HEK293 (cell line): Measurements from ENCODE around the gene DNAJB6.
A peak's percentile ranks its signal among the peaks of the same experiment; 100 is the strongest.

Source experiments
- CTCF ChIA-PET: fragments of 350-600 bp; formaldehyde crosslinking; extraction: SDS; loops from one replicate; lab custom pipeline; 2021; ENCODE audit warnings: antibody characterized with exemption; lab: Yijun Ruan, JAX
- POLR2A ChIA-PET: fragments of 300-600 bp; formaldehyde crosslinking; extraction: SDS; loops from one replicate; lab custom pipeline; 2020; ENCODE audit warnings: antibody characterized with exemption, inconsistent platforms; lab: Yijun Ruan, JAX
- H3K27ac ChIP-seq: fragments of 200-500 bp; sonication (Bioruptor generic); 2 replicates; pipeline ENCODE4 v1.5.1; 2014; ENCODE audit warnings: low read depth, low read length, control low read depth, inconsistent platforms; ENCODE audit errors: extremely low read depth
- H3K36me3 ChIP-seq, 2 experiments: fragments of 200-500 bp in 1 of 2; sonication (Bioruptor generic) in 1 of 2; 1 replicate in 1 of 2; 2 replicates in 1 of 2; pipeline ENCODE4 v1.5.1; 2014 to 2017; ENCODE audit warnings: inconsistent platforms in 2 of 2, low read length in 2 of 2; ENCODE audit not compliant: control insufficient read depth in 2 of 2, insufficient read depth in 1 of 2
- H3K4me1 ChIP-seq: fragments of 200-500 bp; sonication (Bioruptor generic); 2 replicates; pipeline ENCODE4 v1.5.1; 2014; ENCODE audit warnings: mild to moderate bottlenecking, low read length, inconsistent platforms; ENCODE audit not compliant: control insufficient read depth, insufficient read depth
- H3K4me3 ChIP-seq: 2 replicates; pipeline ENCODE4 v1.5.1; 2011; ENCODE audit warnings: low read depth, mild to moderate bottlenecking, control low read depth, low read length, moderate library complexity
- H3K9me3 ChIP-seq: fragments of 200-500 bp; sonication (Bioruptor generic); 2 replicates; pipeline ENCODE4 v1.5.1; 2014; ENCODE audit warnings: low read depth, low read length, inconsistent platforms; ENCODE audit not compliant: control insufficient read depth, insufficient read depth
- GLIS2 ChIP-seq: fragments of 450-650 bp; formaldehyde crosslinking; IDR thresholded peaks from 2 replicates; pipeline ENCODE4 v1.5.1; 2016; ENCODE audit warnings: missing biosample characterization, missing genetic modification characterization
- KLF1 ChIP-seq: fragments of 450-650 bp; formaldehyde crosslinking; IDR thresholded peaks from 2 replicates; pipeline ENCODE4 v1.5.1; 2016; ENCODE audit warnings: missing biosample characterization, missing genetic modification characterization
- KLF16 ChIP-seq: fragments of 450-650 bp; formaldehyde crosslinking; IDR thresholded peaks from 2 replicates; pipeline ENCODE4 v1.5.1; 2017; ENCODE audit warnings: missing biosample characterization, missing genetic modification characterization
- KLF9 ChIP-seq: fragments of 450-650 bp; formaldehyde crosslinking; IDR thresholded peaks from 2 replicates; pipeline ENCODE4 v1.5.1; 2016; ENCODE audit warnings: missing biosample characterization, missing genetic modification characterization, low read depth
- SP3 ChIP-seq: fragments of 450-650 bp; formaldehyde crosslinking; IDR thresholded peaks from 2 replicates; pipeline ENCODE4 v1.5.1; 2016; ENCODE audit warnings: missing biosample characterization, missing genetic modification characterization
- WT1 ChIP-seq: fragments of 450-650 bp; formaldehyde crosslinking; IDR thresholded peaks from 2 replicates; pipeline ENCODE4 v1.5.1; 2016; ENCODE audit warnings: missing biosample characterization, missing genetic modification characterization
- YY2 ChIP-seq: fragments of 450-650 bp; formaldehyde crosslinking; IDR thresholded peaks from 2 replicates; pipeline ENCODE4 v1.5.1; 2016; ENCODE audit warnings: missing biosample characterization, missing genetic modification characterization
- ZNF112 ChIP-seq: fragments of 450-650 bp; formaldehyde crosslinking; IDR thresholded peaks from 2 replicates; pipeline ENCODE4 v1.5.0; 2017; ENCODE audit warnings: missing biosample characterization, missing genetic modification characterization
- ZNF221 ChIP-seq: fragments of 450-650 bp; formaldehyde crosslinking; IDR thresholded peaks from 2 replicates; pipeline ENCODE4 v1.5.1; 2017; ENCODE audit warnings: missing biosample characterization, missing genetic modification characterization, borderline replicate concordance
- ZNF223 ChIP-seq: fragments of 450-650 bp; formaldehyde crosslinking; IDR thresholded peaks from 2 replicates; pipeline ENCODE4 v1.5.1; 2016; ENCODE audit warnings: missing biosample characterization, missing genetic modification characterization
- ZNF335 ChIP-seq: fragments of 450-650 bp; formaldehyde crosslinking; conservative IDR thresholded peaks from 2 replicates; pipeline ENCODE4 v1.5.1; 2016; ENCODE audit warnings: missing biosample characterization, missing genetic modification characterization
- ZNF341 ChIP-seq: fragments of 450-650 bp; formaldehyde crosslinking; IDR thresholded peaks from 2 replicates; pipeline ENCODE4; 2016; ENCODE audit warnings: low read depth, missing biosample characterization, missing genetic modification characterization
- ZNF366 ChIP-seq: fragments of 450-650 bp; formaldehyde crosslinking; conservative IDR thresholded peaks from 2 replicates; pipeline ENCODE4 v1.5.1; 2016; ENCODE audit warnings: missing biosample characterization, missing genetic modification characterization
- ZNF37A ChIP-seq: fragments of 450-650 bp; IDR thresholded peaks from 2 replicates; pipeline ENCODE4 v1.5.1; 2018; ENCODE audit warnings: missing biosample characterization, missing genetic modification characterization
- ZNF394 ChIP-seq: fragments of 450-650 bp; formaldehyde crosslinking; IDR thresholded peaks from 2 replicates; pipeline ENCODE4 v1.5.1; 2016; ENCODE audit warnings: missing biosample characterization, missing genetic modification characterization, mild to moderate bottlenecking, moderate library complexity, borderline replicate concordance
- ZNF426 ChIP-seq: fragments of 450-650 bp; formaldehyde crosslinking; IDR thresholded peaks from 2 replicates; pipeline ENCODE4 v1.5.1; 2017; ENCODE audit warnings: missing biosample characterization, missing genetic modification characterization, mild to moderate bottlenecking, inconsistent platforms, moderate library complexity
- ZNF530 ChIP-seq: fragments of 450-650 bp; formaldehyde crosslinking; IDR thresholded peaks from 2 replicates; pipeline ENCODE4 v1.5.1; 2016; ENCODE audit warnings: low read depth, missing biosample characterization, missing genetic modification characterization
- ZNF600 ChIP-seq: fragments of 450-650 bp; formaldehyde crosslinking; IDR thresholded peaks from 2 replicates; pipeline ENCODE4 v1.5.1; 2016; ENCODE audit warnings: missing biosample characterization, missing genetic modification characterization
- ZNF645 ChIP-seq: fragments of 450-650 bp; formaldehyde crosslinking; IDR thresholded peaks from 2 replicates; pipeline ENCODE4; 2016; ENCODE audit warnings: missing biosample characterization, missing genetic modification characterization
- TF ChIP-seq, protein P1 (sequence below): fragments of 450-650 bp; formaldehyde crosslinking; conservative IDR thresholded peaks from 2 replicates; pipeline ENCODE4 v1.5.1; 2016; ENCODE audit warnings: low read depth, missing biosample characterization, missing genetic modification characterization
- TF ChIP-seq, protein P2 (sequence below): fragments of 450-650 bp; formaldehyde crosslinking; IDR thresholded peaks from 2 replicates; pipeline ENCODE4 v1.5.1; 2016; ENCODE audit warnings: missing biosample characterization, missing genetic modification characterization
- TF ChIP-seq, protein P3 (sequence below): fragments of 450-650 bp; formaldehyde crosslinking; conservative IDR thresholded peaks from 2 replicates; pipeline ENCODE4 v1.5.1; 2016; ENCODE audit warnings: low read depth, missing biosample characterization, missing genetic modification characterization
- TF ChIP-seq, protein P4 (sequence below): fragments of 450-650 bp; formaldehyde crosslinking; IDR thresholded peaks from 2 replicates; pipeline ENCODE4 v1.5.1; 2017; ENCODE audit warnings: missing biosample characterization, missing genetic modification characterization
- TF ChIP-seq, protein P5 (sequence below): fragments of 450-650 bp; formaldehyde crosslinking; IDR thresholded peaks from 2 replicates; pipeline ENCODE4 v1.5.1; 2017; ENCODE audit warnings: missing biosample characterization, missing genetic modification characterization

Gene DNAJB6

DNA sequence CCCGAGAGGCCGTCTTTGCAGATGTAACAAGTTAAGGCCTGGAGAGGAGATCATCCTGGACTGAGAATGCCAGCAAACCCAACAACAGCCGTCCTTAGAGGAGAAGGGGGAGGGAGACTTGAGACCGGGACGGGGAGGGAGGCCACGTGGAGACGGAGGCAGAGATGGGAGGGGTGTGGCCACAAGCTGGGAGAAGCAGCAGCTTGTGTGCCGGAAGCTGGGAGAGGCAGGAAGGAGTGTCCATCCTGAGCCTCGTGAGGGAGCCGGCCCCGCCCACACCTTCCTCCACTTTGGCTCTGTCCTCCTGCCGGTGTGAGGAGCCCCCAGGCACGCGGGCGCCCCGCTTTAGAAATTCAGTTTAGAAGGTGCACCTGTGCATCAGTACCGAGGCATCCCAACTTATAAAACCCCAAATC lies 95.7 kb downstream of the DNAJB6 start:
- Histone ChIP-seq H3K36me3 (no peaks in the 10 kb centered on the region), H3K27ac (no peak overlapping the region), H3K4me1 (no peaks in the 10 kb centered on the region), H3K4me3 (peak overlapping the region; percentile 14), H3K9me3 (no peaks in the 10 kb centered on the region)
- ChIA-PET CTCF (interaction anchor here (0.6 to 1.2 kb wide), 12 partner anchors 28 to 924 kb away, joined by 3 to 8 read pairs (median 4); no protein-coding TSS in a partner anchor), POLR2A (no interaction called here)
- TF ChIP-seq ZNF530 (tag by site-specific recombination) (no peak), KLF16 (tag by site-specific recombination) (0 out of 2 replicates have a peak, but pooled peaks have one; percentile 46), ZNF223 (tag by site-specific recombination) (no peak), ZNF394 (tag by site-specific recombination) (0 out of 2 replicates have a peak, but pooled peaks have one; percentile 22), ZNF341 (peak; percentile 36), KLF9 (peak; percentile 87), ZNF221 (tag by site-specific recombination) (no peak), ZNF645 (tag by site-specific recombination) (no peak), YY2 (tag by site-specific recombination) (no peak), SP3 (tag by site-specific recombination) (peak; percentile 65), ZNF37A (tag by site-specific recombination) (no peak), ZNF335 (peak; percentile 75), ZNF366 (tag by site-specific recombination) (peak; percentile 38; the same call in 1 of the 2 replicates), ZNF426 (tag by site-specific recombination) (no peak), ZNF600 (tag by site-specific recombination) (peak; percentile 50; the same call in 1 of the 2 replicates), ZNF112 (no peak), WT1 (tag by site-specific recombination) (0 out of 2 replicates have a peak, but pooled peaks have one; percentile 5), KLF1 (peak; percentile 49), GLIS2 (tag by site-specific recombination) (peak; percentile 55; the same call in 1 of the 2 replicates)
- TF ChIP-seq, protein P1, sequence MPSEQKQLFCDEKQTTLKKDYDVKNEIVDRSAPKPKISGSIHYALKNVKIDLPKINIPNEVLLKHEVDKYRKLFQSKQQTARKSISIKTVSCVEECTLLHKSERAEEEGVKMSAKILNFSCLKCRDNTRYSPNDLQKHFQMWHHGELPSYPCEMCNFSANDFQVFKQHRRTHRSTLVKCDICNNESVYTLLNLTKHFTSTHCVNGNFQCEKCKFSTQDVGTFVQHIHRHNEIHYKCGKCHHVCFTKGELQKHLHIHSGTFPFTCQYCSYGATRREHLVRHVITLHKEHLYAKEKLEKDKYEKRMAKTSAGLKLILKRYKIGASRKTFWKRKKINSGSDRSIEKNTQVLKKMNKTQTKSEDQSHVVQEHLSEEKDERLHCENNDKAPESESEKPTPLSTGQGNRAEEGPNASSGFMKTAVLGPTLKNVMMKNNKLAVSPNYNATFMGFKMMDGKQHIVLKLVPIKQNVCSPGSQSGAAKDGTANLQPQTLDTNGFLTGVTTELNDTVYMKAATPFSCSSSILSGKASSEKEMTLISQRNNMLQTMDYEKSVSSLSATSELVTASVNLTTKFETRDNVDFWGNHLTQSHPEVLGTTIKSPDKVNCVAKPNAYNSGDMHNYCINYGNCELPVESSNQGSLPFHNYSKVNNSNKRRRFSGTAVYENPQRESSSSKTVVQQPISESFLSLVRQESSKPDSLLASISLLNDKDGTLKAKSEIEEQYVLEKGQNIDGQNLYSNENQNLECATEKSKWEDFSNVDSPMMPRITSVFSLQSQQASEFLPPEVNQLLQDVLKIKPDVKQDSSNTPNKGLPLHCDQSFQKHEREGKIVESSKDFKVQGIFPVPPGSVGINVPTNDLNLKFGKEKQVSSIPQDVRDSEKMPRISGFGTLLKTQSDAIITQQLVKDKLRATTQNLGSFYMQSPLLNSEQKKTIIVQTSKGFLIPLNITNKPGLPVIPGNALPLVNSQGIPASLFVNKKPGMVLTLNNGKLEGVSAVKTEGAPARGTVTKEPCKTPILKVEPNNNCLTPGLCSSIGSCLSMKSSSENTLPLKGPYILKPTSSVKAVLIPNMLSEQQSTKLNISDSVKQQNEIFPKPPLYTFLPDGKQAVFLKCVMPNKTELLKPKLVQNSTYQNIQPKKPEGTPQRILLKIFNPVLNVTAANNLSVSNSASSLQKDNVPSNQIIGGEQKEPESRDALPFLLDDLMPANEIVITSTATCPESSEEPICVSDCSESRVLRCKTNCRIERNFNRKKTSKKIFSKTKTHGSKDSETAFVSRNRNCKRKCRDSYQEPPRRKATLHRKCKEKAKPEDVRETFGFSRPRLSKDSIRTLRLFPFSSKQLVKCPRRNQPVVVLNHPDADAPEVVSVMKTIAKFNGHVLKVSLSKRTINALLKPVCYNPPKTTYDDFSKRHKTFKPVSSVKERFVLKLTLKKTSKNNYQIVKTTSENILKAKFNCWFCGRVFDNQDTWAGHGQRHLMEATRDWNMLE (tag by site-specific recombination), result 0 out of 2 replicates have a peak, but pooled peaks have one; percentile 31
- TF ChIP-seq, protein P2, sequence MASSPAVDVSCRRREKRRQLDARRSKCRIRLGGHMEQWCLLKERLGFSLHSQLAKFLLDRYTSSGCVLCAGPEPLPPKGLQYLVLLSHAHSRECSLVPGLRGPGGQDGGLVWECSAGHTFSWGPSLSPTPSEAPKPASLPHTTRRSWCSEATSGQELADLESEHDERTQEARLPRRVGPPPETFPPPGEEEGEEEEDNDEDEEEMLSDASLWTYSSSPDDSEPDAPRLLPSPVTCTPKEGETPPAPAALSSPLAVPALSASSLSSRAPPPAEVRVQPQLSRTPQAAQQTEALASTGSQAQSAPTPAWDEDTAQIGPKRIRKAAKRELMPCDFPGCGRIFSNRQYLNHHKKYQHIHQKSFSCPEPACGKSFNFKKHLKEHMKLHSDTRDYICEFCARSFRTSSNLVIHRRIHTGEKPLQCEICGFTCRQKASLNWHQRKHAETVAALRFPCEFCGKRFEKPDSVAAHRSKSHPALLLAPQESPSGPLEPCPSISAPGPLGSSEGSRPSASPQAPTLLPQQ (tag by site-specific recombination), result 0 out of 2 replicates have a peak, but pooled peaks have one; percentile 20
- TF ChIP-seq, protein P3, sequence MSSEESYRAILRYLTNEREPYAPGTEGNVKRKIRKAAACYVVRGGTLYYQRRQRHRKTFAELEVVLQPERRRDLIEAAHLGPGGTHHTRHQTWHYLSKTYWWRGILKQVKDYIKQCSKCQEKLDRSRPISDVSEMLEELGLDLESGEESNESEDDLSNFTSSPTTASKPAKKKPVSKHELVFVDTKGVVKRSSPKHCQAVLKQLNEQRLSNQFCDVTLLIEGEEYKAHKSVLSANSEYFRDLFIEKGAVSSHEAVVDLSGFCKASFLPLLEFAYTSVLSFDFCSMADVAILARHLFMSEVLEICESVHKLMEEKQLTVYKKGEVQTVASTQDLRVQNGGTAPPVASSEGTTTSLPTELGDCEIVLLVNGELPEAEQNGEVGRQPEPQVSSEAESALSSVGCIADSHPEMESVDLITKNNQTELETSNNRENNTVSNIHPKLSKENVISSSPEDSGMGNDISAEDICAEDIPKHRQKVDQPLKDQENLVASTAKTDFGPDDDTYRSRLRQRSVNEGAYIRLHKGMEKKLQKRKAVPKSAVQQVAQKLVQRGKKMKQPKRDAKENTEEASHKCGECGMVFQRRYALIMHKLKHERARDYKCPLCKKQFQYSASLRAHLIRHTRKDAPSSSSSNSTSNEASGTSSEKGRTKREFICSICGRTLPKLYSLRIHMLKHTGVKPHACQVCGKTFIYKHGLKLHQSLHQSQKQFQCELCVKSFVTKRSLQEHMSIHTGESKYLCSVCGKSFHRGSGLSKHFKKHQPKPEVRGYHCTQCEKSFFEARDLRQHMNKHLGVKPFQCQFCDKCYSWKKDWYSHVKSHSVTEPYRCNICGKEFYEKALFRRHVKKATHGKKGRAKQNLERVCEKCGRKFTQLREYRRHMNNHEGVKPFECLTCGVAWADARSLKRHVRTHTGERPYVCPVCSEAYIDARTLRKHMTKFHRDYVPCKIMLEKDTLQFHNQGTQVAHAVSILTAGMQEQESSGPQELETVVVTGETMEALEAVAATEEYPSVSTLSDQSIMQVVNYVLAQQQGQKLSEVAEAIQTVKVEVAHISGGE, result peak; percentile 35; the same call in 1 of the 2 replicates
- TF ChIP-seq, protein P4, sequence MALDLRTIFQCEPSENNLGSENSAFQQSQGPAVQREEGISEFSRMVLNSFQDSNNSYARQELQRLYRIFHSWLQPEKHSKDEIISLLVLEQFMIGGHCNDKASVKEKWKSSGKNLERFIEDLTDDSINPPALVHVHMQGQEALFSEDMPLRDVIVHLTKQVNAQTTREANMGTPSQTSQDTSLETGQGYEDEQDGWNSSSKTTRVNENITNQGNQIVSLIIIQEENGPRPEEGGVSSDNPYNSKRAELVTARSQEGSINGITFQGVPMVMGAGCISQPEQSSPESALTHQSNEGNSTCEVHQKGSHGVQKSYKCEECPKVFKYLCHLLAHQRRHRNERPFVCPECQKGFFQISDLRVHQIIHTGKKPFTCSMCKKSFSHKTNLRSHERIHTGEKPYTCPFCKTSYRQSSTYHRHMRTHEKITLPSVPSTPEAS (tag by site-specific recombination), result no peak
- TF ChIP-seq, protein P5, sequence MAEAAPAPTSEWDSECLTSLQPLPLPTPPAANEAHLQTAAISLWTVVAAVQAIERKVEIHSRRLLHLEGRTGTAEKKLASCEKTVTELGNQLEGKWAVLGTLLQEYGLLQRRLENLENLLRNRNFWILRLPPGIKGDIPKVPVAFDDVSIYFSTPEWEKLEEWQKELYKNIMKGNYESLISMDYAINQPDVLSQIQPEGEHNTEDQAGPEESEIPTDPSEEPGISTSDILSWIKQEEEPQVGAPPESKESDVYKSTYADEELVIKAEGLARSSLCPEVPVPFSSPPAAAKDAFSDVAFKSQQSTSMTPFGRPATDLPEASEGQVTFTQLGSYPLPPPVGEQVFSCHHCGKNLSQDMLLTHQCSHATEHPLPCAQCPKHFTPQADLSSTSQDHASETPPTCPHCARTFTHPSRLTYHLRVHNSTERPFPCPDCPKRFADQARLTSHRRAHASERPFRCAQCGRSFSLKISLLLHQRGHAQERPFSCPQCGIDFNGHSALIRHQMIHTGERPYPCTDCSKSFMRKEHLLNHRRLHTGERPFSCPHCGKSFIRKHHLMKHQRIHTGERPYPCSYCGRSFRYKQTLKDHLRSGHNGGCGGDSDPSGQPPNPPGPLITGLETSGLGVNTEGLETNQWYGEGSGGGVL, result peak; percentile 76
